ENCODE results near the gene ACAA1.

- TF ChIP-seq CTCF (IDR thresholded peaks at IDR 0.05) (no peak), RAD21 (IDR thresholded peaks at IDR 0.05; ENCODE audit: low read length) (no peak), POLR2AphosphoS5 (IDR thresholded peaks at IDR 0.05; ENCODE audit: low read depth, low read length) (no peak), YY1 (IDR thresholded peaks at IDR 0.05; ENCODE audit: low read depth) (no peak), REST (IDR thresholded peaks at IDR 0.05; ENCODE audit: low read depth, low read length) (no peak), RFX5 (IDR thresholded peaks at IDR 0.05; ENCODE audit: low read length) (no peak), RXRA (IDR thresholded peaks at IDR 0.05; ENCODE audit: borderline replicate concordance, low read depth) (no peak)
These were observed 18.9 kb upstream of the ACAA1 start for GRCh38 chr3:38155825-38156224.
